Measurements from ENCODE around the gene AUTS2. TPM values are rescaled to one million over a fixed set of nuclear protein-coding genes. Genes with fewer than 3 reads are reported as not detected.

Gene AUTS2
- total RNA-seq, 5 donors from 2014 or later (not counting 1 experiment from before 2014, with no cell fraction given), result 10.6 to 66.2 (median 37.6) TPM

GRCh38 chr7:69625238-69625637 lies 27.0 kb downstream of the AUTS2 start:
- WGBS (ENCODE audit: insufficient coverage), result 79% methylated on average over 4 of the region's 6 CpGs
- H3K27me3 Mint-ChIP-seq, result peaks cover under 1 to 6% of the 10 kb centered on the region in 2 donors
- Histone ChIP-seq H3K27ac (ENCODE audit: low read length) (no peak overlapping the region), H3K4me3 (ENCODE audit: control insufficient read depth in 1 of 2, extremely low read depth in 1 of 2, low read length in 1 of 2) (no peak overlapping the region), H3K36me3 (ENCODE audit: control insufficient read depth in 2 of 2, extremely low read depth in 1 of 2, insufficient read depth in 1 of 2, low read length in 1 of 2) (no peaks in the 10 kb centered on the region), H3K9me3 (no peaks in the 10 kb centered on the region), H3K27me3 (replicated peaks in 1 of 2; ENCODE audit: control insufficient read depth in 2 of 2, extremely low read depth in 1 of 2, insufficient read depth in 2 of 2, low read length in 1 of 2) (peaks cover 0 to 2% of the 10 kb centered on the region in 2 experiments), H3K4me1 (ENCODE audit: control insufficient read depth in 1 of 2, extremely low read depth in 1 of 2, insufficient read depth in 2 of 2, low read length in 2 of 2) (no peaks in the 10 kb centered on the region)
- DNase-seq (no peak), ATAC-seq (replicated peaks in 1 of 4) (no peak)
- CTCF ChIA-PET, result no interaction called here
- no peak overlapping the region for H3K27ac Mint-ChIP-seq
- no peak overlapping the region for H3K4me3 Mint-ChIP-seq
- H3K4me1 Mint-ChIP-seq, result no peaks in the 10 kb centered on the region
- POLR2A ChIA-PET, result no interaction called here
- no peaks in the 10 kb centered on the region for H3K36me3 Mint-ChIP-seq
- no peaks in the 10 kb centered on the region for H3K9me3 Mint-ChIP-seq

GRCh38 chr7:69625798-69626197 lies 27.5 kb downstream of the AUTS2 start:
- ATAC-seq (replicated peaks in 1 of 4), result no peak
- H3K4me1 Mint-ChIP-seq, result no peaks in the 10 kb centered on the region
- 40% methylated on average over 1 of the region's 2 CpGs for WGBS (ENCODE audit: insufficient coverage)
- Histone ChIP-seq H3K4me3 (ENCODE audit: control insufficient read depth in 1 of 2, extremely low read depth in 1 of 2, low read length in 1 of 2) (no peak overlapping the region), H3K27ac (ENCODE audit: low read length) (no peak overlapping the region), H3K9me3 (no peaks in the 10 kb centered on the region), H3K27me3 (replicated peaks in 1 of 2; ENCODE audit: control insufficient read depth in 2 of 2, extremely low read depth in 1 of 2, insufficient read depth in 2 of 2, low read length in 1 of 2) (peaks cover 0 to 2% of the 10 kb centered on the region in 2 experiments), H3K36me3 (ENCODE audit: control insufficient read depth in 2 of 2, extremely low read depth in 1 of 2, insufficient read depth in 1 of 2, low read length in 1 of 2) (no peaks in the 10 kb centered on the region), H3K4me1 (ENCODE audit: control insufficient read depth in 1 of 2, extremely low read depth in 1 of 2, insufficient read depth in 2 of 2, low read length in 2 of 2) (no peaks in the 10 kb centered on the region)
- peaks cover 0 to 6% of the 10 kb centered on the region in 2 donors for H3K27me3 Mint-ChIP-seq
- H3K27ac Mint-ChIP-seq, result no peak overlapping the region
- H3K4me3 Mint-ChIP-seq, result no peak overlapping the region
- POLR2A ChIA-PET, result no interaction called here
- no peaks in the 10 kb centered on the region for H3K36me3 Mint-ChIP-seq
- no peak for DNase-seq
- no peaks in the 10 kb centered on the region for H3K9me3 Mint-ChIP-seq
- CTCF ChIA-PET, result no interaction called here

DNA sequence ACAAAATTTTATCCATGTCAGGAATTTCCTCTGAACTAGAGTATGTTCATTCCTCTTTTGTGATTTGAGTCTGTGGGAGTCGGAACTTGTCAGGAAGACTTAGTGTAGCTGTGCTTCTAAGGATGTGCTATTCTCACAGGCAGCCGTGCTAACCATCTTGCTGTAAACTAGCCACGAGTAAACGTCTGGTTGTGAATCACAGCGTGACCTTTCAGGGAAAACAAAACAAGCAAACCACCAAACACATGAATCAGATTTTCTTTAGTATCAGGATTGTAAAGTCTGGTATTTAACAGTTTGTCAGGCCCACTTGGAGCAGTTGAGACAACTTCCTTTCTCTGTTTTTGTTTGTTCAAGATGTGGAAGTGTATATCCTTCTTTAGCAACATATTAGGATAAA lies 32.0 kb downstream of the AUTS2 start:
- no peak for ATAC-seq (replicated peaks in 1 of 4)
- Mint-ChIP-seq H3K4me1 (no peaks in the 10 kb centered on the region), H3K27me3 (peaks cover 0 to under 1% of the 10 kb centered on the region in 2 donors), H3K27ac (no peak overlapping the region), H3K36me3 (no peaks in the 10 kb centered on the region), H3K4me3 (no peak overlapping the region), H3K9me3 (no peaks in the 10 kb centered on the region)
- no peak overlapping the region for H3K4me3 ChIP-seq (ENCODE audit: control insufficient read depth in 1 of 2, extremely low read depth in 1 of 2, low read length in 1 of 2)
- no peak overlapping the region for H3K27ac ChIP-seq (ENCODE audit: low read length)
- DNase-seq, result no peak
- no peaks in the 10 kb centered on the region for H3K4me1 ChIP-seq (ENCODE audit: control insufficient read depth in 1 of 2, extremely low read depth in 1 of 2, insufficient read depth in 2 of 2, low read length in 2 of 2)
- no peaks in the 10 kb centered on the region for H3K36me3 ChIP-seq (ENCODE audit: control insufficient read depth in 2 of 2, extremely low read depth in 1 of 2, insufficient read depth in 1 of 2, low read length in 1 of 2)
- no CpG with 5 or more reads among the region's 5 CpGs for WGBS (ENCODE audit: insufficient coverage)
- POLR2A ChIA-PET, result no interaction called here
- H3K9me3 ChIP-seq, result no peaks in the 10 kb centered on the region
- CTCF ChIA-PET, result no interaction called here
- no peaks in the 10 kb centered on the region for H3K27me3 ChIP-seq (replicated peaks in 1 of 2; ENCODE audit: control insufficient read depth in 2 of 2, extremely low read depth in 1 of 2, insufficient read depth in 2 of 2, low read length in 1 of 2)

DNA sequence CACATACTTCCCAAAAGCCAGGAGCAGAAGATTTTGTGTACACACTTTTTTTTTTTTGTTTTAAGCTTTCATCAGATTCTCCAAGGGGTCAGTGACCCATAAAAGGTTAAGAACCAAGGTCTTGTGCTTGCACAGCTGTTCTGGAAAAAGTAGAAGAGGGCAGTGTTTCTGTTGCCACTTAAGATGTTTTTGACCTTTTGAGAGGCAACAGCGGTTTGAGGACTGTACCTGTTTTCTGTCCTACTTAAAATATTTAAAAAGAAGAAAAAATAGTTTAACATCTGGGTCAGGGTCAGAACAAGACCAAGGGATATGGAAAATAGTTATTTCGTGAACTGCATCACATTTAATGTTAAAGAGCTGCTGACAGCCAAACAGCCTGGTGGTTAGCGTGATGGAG lies 32.9 kb downstream of the AUTS2 start:
- POLR2A ChIA-PET, result no interaction called here
- Mint-ChIP-seq H3K36me3 (no peaks in the 10 kb centered on the region), H3K27me3 (peaks cover 0 to 3% of the 10 kb centered on the region in 2 donors), H3K4me3 (no peak overlapping the region), H3K4me1 (no peaks in the 10 kb centered on the region), H3K27ac (no peak overlapping the region), H3K9me3 (no peaks in the 10 kb centered on the region)
- H3K4me3 ChIP-seq (ENCODE audit: control insufficient read depth in 1 of 2, extremely low read depth in 1 of 2, low read length in 1 of 2), result no peak overlapping the region
- H3K27me3 ChIP-seq (replicated peaks in 1 of 2; ENCODE audit: control insufficient read depth in 2 of 2, extremely low read depth in 1 of 2, insufficient read depth in 2 of 2, low read length in 1 of 2), result no peaks in the 10 kb centered on the region
- no peak for ATAC-seq (replicated peaks in 1 of 4)
- H3K9me3 ChIP-seq, result no peaks in the 10 kb centered on the region
- no peak overlapping the region for H3K27ac ChIP-seq (ENCODE audit: low read length)
- no peaks in the 10 kb centered on the region for H3K4me1 ChIP-seq (ENCODE audit: control insufficient read depth in 1 of 2, extremely low read depth in 1 of 2, insufficient read depth in 2 of 2, low read length in 2 of 2)
- WGBS (ENCODE audit: insufficient coverage), result no CpG with 5 or more reads among the region's 3 CpGs
- H3K36me3 ChIP-seq (ENCODE audit: control insufficient read depth in 2 of 2, extremely low read depth in 1 of 2, insufficient read depth in 1 of 2, low read length in 1 of 2), result no peaks in the 10 kb centered on the region
- CTCF ChIA-PET, result no interaction called here
- DNase-seq, result no peak

DNA sequence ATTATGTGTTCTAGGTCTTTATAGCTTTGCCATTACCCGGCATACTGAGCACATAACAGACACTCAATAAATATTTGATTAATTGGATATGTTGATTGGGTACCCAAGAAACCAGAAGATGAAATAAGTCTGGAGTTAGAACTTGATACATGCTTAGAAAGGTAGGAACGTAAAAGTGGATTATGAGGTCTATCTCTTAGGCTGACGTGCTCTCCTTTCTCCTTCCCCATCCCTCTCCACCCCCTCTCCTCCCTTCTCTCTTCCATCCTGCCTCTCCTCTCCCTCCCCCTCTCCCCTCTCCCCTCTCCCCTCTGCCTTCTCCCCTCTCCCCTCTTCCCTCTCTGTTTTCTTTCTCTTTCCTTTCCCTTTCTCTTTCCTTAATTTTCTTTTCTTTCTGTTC lies 34.0 kb downstream of the AUTS2 start:
- H3K4me1 Mint-ChIP-seq, result no peaks in the 10 kb centered on the region
- Histone ChIP-seq H3K27ac (ENCODE audit: low read length) (no peak overlapping the region), H3K36me3 (ENCODE audit: control insufficient read depth in 2 of 2, extremely low read depth in 1 of 2, insufficient read depth in 1 of 2, low read length in 1 of 2) (no peaks in the 10 kb centered on the region), H3K27me3 (replicated peaks in 1 of 2; ENCODE audit: control insufficient read depth in 2 of 2, extremely low read depth in 1 of 2, insufficient read depth in 2 of 2, low read length in 1 of 2) (no peaks in the 10 kb centered on the region), H3K4me3 (ENCODE audit: control insufficient read depth in 1 of 2, extremely low read depth in 1 of 2, low read length in 1 of 2) (no peak overlapping the region), H3K9me3 (no peaks in the 10 kb centered on the region), H3K4me1 (ENCODE audit: control insufficient read depth in 1 of 2, extremely low read depth in 1 of 2, insufficient read depth in 2 of 2, low read length in 2 of 2) (no peaks in the 10 kb centered on the region)
- H3K36me3 Mint-ChIP-seq, result no peaks in the 10 kb centered on the region
- no peak overlapping the region for H3K4me3 Mint-ChIP-seq
- ATAC-seq (replicated peaks in 1 of 4) (no peak), DNase-seq (no peak)
- ChIA-PET POLR2A (no interaction called here), CTCF (no interaction called here)
- H3K9me3 Mint-ChIP-seq, result no peaks in the 10 kb centered on the region
- peaks cover 0 to 3% of the 10 kb centered on the region in 2 donors for H3K27me3 Mint-ChIP-seq
- WGBS (ENCODE audit: insufficient coverage), result no CpG with 5 or more reads among the region's 3 CpGs
- no peak overlapping the region for H3K27ac Mint-ChIP-seq

- no CpG with 5 or more reads among the region's 2 CpGs for WGBS (ENCODE audit: insufficient coverage)
- Histone ChIP-seq H3K36me3 (ENCODE audit: control insufficient read depth in 2 of 2, extremely low read depth in 1 of 2, insufficient read depth in 1 of 2, low read length in 1 of 2) (no peaks in the 10 kb centered on the region), H3K4me3 (ENCODE audit: control insufficient read depth in 1 of 2, extremely low read depth in 1 of 2, low read length in 1 of 2) (no peak overlapping the region), H3K4me1 (ENCODE audit: control insufficient read depth in 1 of 2, extremely low read depth in 1 of 2, insufficient read depth in 2 of 2, low read length in 2 of 2) (no peaks in the 10 kb centered on the region), H3K9me3 (no peaks in the 10 kb centered on the region), H3K27ac (ENCODE audit: low read length) (no peak overlapping the region), H3K27me3 (replicated peaks in 1 of 2; ENCODE audit: control insufficient read depth in 2 of 2, extremely low read depth in 1 of 2, insufficient read depth in 2 of 2, low read length in 1 of 2) (no peaks in the 10 kb centered on the region)
- peaks cover 0 to 3% of the 10 kb centered on the region in 2 donors for H3K27me3 Mint-ChIP-seq
- H3K4me1 Mint-ChIP-seq, result no peaks in the 10 kb centered on the region
- POLR2A ChIA-PET, result no interaction called here
- H3K36me3 Mint-ChIP-seq, result no peaks in the 10 kb centered on the region
- H3K4me3 Mint-ChIP-seq, result no peak overlapping the region
- no peaks in the 10 kb centered on the region for H3K9me3 Mint-ChIP-seq
- no peak for DNase-seq
- H3K27ac Mint-ChIP-seq, result no peak overlapping the region
- ATAC-seq (replicated peaks in 1 of 4), result no peak
- CTCF ChIA-PET, result no interaction called here
Observed at GRCh38 chr7:69633122-69633831, 35.0 kb downstream of the AUTS2 start.

Measured in T-cell (primary cell).